Measurements from ENCODE around the gene PRSS36. TPM values are rescaled to one million over a fixed set of nuclear protein-coding genes. Genes with fewer than 3 reads are reported as not detected.

PRSS36 gene
- total and polyA plus RNA-seq, 9 of the 15 experiments (the other 6 are each of a cell fraction or from before 2014, with no cell fraction given), result 0.09 to 1.2 (median 0.54) TPM; not detected in 2

DNA sequence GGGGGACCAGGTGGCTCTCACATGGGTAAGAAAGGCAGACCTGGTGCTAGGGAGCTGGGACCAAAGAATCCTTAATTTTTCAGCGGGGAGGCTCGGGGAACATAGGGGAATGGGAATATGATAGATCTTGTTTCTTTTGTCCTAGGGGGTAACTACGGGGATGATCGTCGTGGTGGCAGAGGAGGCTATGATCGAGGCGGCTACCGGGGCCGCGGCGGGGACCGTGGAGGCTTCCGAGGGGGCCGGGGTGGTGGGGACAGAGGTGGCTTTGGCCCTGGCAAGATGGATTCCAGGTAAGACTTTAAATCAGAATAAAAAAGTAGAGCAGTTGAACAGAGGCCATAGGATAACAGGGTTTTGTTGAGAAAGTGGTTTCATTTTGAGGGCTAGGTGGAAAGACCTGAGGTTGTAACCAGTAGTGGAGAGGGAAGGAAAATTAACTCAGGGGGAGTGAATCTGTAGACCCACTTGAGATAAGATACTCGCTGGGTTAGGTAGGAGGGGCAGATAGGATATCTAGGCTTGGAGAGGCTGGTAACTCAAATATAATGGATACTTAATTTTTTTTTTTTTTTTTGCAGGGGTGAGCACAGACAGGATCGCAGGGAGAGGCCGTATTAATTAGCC, 41.1 kb upstream of the PRSS36 start:
- no peak for FAIRE-seq
- H4K20me1 ChIP-seq (replicated peaks; ENCODE audit: control insufficient read depth, insufficient read depth, low read length), result peaks cover 9% of the 10 kb centered on the region
- WGBS (ENCODE audit: insufficient coverage, low coverage, missing lambda C conversion rate), result 95% methylated on average over 16 of the region's 17 CpGs
- no peak for TF ChIP-seq PHF21A (IDR thresholded peaks at IDR 0.05; ENCODE audit: borderline replicate concordance, low read depth)
- TF ChIP-seq, protein P1, sequence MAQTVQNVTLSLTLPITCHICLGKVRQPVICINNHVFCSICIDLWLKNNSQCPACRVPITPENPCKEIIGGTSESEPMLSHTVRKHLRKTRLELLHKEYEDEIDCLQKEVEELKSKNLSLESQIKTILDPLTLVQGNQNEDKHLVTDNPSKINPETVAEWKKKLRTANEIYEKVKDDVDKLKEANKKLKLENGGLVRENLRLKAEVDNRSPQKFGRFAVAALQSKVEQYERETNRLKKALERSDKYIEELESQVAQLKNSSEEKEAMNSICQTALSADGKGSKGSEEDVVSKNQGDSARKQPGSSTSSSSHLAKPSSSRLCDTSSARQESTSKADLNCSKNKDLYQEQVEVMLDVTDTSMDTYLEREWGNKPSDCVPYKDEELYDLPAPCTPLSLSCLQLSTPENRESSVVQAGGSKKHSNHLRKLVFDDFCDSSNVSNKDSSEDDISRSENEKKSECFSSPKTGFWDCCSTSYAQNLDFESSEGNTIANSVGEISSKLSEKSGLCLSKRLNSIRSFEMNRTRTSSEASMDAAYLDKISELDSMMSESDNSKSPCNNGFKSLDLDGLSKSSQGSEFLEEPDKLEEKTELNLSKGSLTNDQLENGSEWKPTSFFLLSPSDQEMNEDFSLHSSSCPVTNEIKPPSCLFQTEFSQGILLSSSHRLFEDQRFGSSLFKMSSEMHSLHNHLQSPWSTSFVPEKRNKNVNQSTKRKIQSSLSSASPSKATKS (CRISPR knock-in tag; IDR thresholded peaks at IDR 0.05), result no peak
- no peak for TF ChIP-seq ZFP1 (CRISPR knock-in tag; IDR thresholded peaks at IDR 0.05)
- TF ChIP-seq CHD4 (IDR thresholded peaks at IDR 0.05; ENCODE audit: insufficient read depth, insufficient replicate concordance, low read depth, low read length, poor library complexity, severe bottlenecking), result no peak
- TF ChIP-seq, protein P2, sequence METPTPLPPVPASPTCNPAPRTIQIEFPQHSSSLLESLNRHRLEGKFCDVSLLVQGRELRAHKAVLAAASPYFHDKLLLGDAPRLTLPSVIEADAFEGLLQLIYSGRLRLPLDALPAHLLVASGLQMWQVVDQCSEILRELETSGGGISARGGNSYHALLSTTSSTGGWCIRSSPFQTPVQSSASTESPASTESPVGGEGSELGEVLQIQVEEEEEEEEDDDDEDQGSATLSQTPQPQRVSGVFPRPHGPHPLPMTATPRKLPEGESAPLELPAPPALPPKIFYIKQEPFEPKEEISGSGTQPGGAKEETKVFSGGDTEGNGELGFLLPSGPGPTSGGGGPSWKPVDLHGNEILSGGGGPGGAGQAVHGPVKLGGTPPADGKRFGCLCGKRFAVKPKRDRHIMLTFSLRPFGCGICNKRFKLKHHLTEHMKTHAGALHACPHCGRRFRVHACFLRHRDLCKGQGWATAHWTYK (CRISPR knock-in tag; IDR thresholded peaks at IDR 0.05), result no peak
- TF ChIP-seq MAFG (tag; conservative IDR thresholded peaks at IDR 0.05), result no peak
- TF ChIP-seq, protein P3, sequence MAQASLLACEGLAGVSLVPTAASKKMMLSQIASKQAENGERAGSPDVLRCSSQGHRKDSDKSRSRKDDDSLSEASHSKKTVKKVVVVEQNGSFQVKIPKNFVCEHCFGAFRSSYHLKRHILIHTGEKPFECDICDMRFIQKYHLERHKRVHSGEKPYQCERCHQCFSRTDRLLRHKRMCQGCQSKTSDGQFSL (CRISPR knock-in tag; IDR thresholded peaks at IDR 0.05), result no peak
- TF ChIP-seq, protein P3 (tag; IDR thresholded peaks at IDR 0.05), result no peak
- TF ChIP-seq ATF1 (CRISPR knock-in tag; IDR thresholded peaks at IDR 0.05), result no peak
- no peak for TF ChIP-seq ATF1 (tag; IDR thresholded peaks at IDR 0.05)
- no peak for TF ChIP-seq MIER1 (IDR thresholded peaks at IDR 0.05; ENCODE audit: low read depth)

More for the DNA sequence above, 41.1 kb upstream of the PRSS36 start:
- ATAC-seq, result no peak
- ChIA-PET CTCF (ENCODE audit: low intra/inter-chr PET ratio) (no interaction called here), POLR2A (interaction anchor here (0.5 to 8.2 kb wide), 12 partner anchors 9 to 280 kb away, joined by 3 to 63 read pairs (median 5); partner anchors contain the start of genes FUS, PYCARD and PYDC1)
- DNase-seq (ENCODE audit: extremely low read depth in 1 of 4, low spot score in 3 of 4), result peak in 1 of 4 experiments; percentile 32
- intact Hi-C loops (cut with micrococcal nuclease) (no loop called here), in situ Hi-C loops (cut with MboI) (no loop called here)
- Histone ChIP-seq H3K4me1 (replicated peaks in 1 of 2; ENCODE audit: control insufficient read depth in 2 of 2, insufficient read depth in 2 of 2, low read length in 2 of 2) (peaks cover 0 to 3% of the 10 kb centered on the region in 2 experiments; a peak in 2 of 5 replicates), H3K9me3 (replicated peaks; ENCODE audit: control insufficient read depth, insufficient read depth, low read depth, low read length) (no peaks in the 10 kb centered on the region), H3K27me3 (ENCODE audit: control insufficient read depth in 2 of 2, insufficient read depth in 2 of 2, low read length in 2 of 2) (no peaks in the 10 kb centered on the region), H2AFZ (ENCODE audit: low read depth, low read length) (no peak overlapping the region), H3K36me3 (ENCODE audit: control insufficient read depth, insufficient read depth, low read length) (peaks cover 100% of the 10 kb centered on the region), H3K4me3 (no peak overlapping the region), H3K79me2 (ENCODE audit: control insufficient read depth, insufficient read depth, low read length) (peaks cover 45% of the 10 kb centered on the region), H3K4me2 (ENCODE audit: insufficient read depth, low read length) (no peak overlapping the region), H3K27ac (ENCODE audit: extremely low read depth, low read depth, low read length) (no peak overlapping the region), H3K9me1 (ENCODE audit: control insufficient read depth, insufficient read depth, low read length) (peaks cover 3% of the 10 kb centered on the region), H3K9ac (ENCODE audit: insufficient read depth in 1 of 2, low read depth in 2 of 2, low read length in 2 of 2) (no peak overlapping the region)
- BruUV-seq (replicated peaks), result no TSS peak

Measured in K562 (cell line).